Loucy (cell line): ENCODE data around the gene GPR135.

Experiments used
- CTCF ChIP-seq: fragments of 200-600 bp; sonication (generic); conservative IDR thresholded peaks from 2 replicates; pipeline ENCODE4 v1.5.1; 2014; ENCODE audit warnings: mild to moderate bottlenecking, antibody characterized with exemption, low read length
- EZH2phosphoT487 ChIP-seq: fragments of 200-600 bp; IDR thresholded peaks from 2 replicates; pipeline ENCODE4 v1.6.1; 2018; ENCODE audit warnings: antibody characterized with exemption, mild to moderate bottlenecking, moderate library complexity, borderline replicate concordance

DNA sequence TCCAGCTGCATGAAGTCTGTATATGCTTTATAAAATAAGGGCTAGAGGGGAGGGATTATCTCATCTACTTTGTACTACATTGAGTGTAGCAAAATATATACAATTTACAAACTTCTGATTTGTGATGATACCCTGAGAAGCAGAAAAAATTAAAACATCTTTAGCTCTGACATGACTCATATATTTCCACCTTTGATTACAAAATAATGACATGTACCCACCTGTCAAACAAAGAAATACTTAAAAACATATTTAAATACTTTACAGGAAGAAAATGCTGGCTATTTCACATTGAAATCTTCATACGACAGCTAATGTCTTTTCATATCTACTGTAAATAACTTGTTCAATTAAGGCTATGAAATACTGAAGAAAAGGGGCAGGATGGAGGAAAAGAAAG is 3.3 kb downstream of the GPR135 start:
- TF ChIP-seq CTCF, result no peak
- TF ChIP-seq EZH2phosphoT487, result no peak
